HEK293 (cell line): Measurements from ENCODE around the gene HOXA6.

Source experiments
- CTCF ChIA-PET: fragments of 350-600 bp; formaldehyde crosslinking; extraction: SDS; loops from one replicate; lab custom pipeline; 2021; ENCODE audit warnings: antibody characterized with exemption; lab: Yijun Ruan, JAX
- POLR2A ChIA-PET: fragments of 300-600 bp; formaldehyde crosslinking; extraction: SDS; loops from one replicate; lab custom pipeline; 2020; ENCODE audit warnings: antibody characterized with exemption, inconsistent platforms; lab: Yijun Ruan, JAX
- H3K27ac ChIP-seq: fragments of 200-500 bp; sonication (Bioruptor generic); 2 replicates; pipeline ENCODE4 v1.5.1; 2014; ENCODE audit warnings: low read depth, low read length, control low read depth, inconsistent platforms; ENCODE audit errors: extremely low read depth
- H3K36me3 ChIP-seq, 2 experiments: fragments of 200-500 bp in 1 of 2; sonication (Bioruptor generic) in 1 of 2; 1 replicate in 1 of 2; 2 replicates in 1 of 2; pipeline ENCODE4 v1.5.1; 2014 to 2017; ENCODE audit warnings: inconsistent platforms in 2 of 2, low read length in 2 of 2; ENCODE audit not compliant: control insufficient read depth in 2 of 2, insufficient read depth in 1 of 2
- H3K4me1 ChIP-seq: fragments of 200-500 bp; sonication (Bioruptor generic); 2 replicates; pipeline ENCODE4 v1.5.1; 2014; ENCODE audit warnings: mild to moderate bottlenecking, low read length, inconsistent platforms; ENCODE audit not compliant: control insufficient read depth, insufficient read depth
- H3K4me3 ChIP-seq: 2 replicates; pipeline ENCODE4 v1.5.1; 2011; ENCODE audit warnings: low read depth, mild to moderate bottlenecking, control low read depth, low read length, moderate library complexity
- H3K9me3 ChIP-seq: fragments of 200-500 bp; sonication (Bioruptor generic); 2 replicates; pipeline ENCODE4 v1.5.1; 2014; ENCODE audit warnings: low read depth, low read length, inconsistent platforms; ENCODE audit not compliant: control insufficient read depth, insufficient read depth
- BCL11B ChIP-seq: fragments of 450-650 bp; formaldehyde crosslinking; IDR thresholded peaks from 2 replicates; pipeline ENCODE4 v1.5.1; 2016; ENCODE audit warnings: low read depth, missing biosample characterization, missing genetic modification characterization
- IKZF3 ChIP-seq: fragments of 450-650 bp; IDR thresholded peaks from 2 replicates; pipeline ENCODE4 v1.5.0; 2018; ENCODE audit warnings: missing biosample characterization, mild to moderate bottlenecking, missing genetic modification characterization, moderate library complexity
- KLF7 ChIP-seq: fragments of 450-650 bp; formaldehyde crosslinking; IDR thresholded peaks from 2 replicates; pipeline ENCODE4 v1.5.1; 2016; ENCODE audit warnings: missing biosample characterization, missing genetic modification characterization, borderline replicate concordance
- PRDM1 ChIP-seq: fragments of 450-650 bp; formaldehyde crosslinking; IDR thresholded peaks from 2 replicates; pipeline ENCODE4; 2016; ENCODE audit warnings: missing biosample characterization, missing genetic modification characterization
- ZFP41 ChIP-seq: fragments of 450-650 bp; formaldehyde crosslinking; IDR thresholded peaks from 2 replicates; pipeline ENCODE4 v1.5.1; 2016; ENCODE audit warnings: missing biosample characterization, missing genetic modification characterization, borderline replicate concordance
- ZNF138 ChIP-seq: fragments of 450-650 bp; formaldehyde crosslinking; IDR thresholded peaks from 2 replicates; pipeline ENCODE4 v1.5.1; 2016; ENCODE audit warnings: missing biosample characterization, missing genetic modification characterization, borderline replicate concordance
- ZNF223 ChIP-seq: fragments of 450-650 bp; formaldehyde crosslinking; IDR thresholded peaks from 2 replicates; pipeline ENCODE4 v1.5.1; 2016; ENCODE audit warnings: missing biosample characterization, missing genetic modification characterization
- ZNF335 ChIP-seq: fragments of 450-650 bp; formaldehyde crosslinking; conservative IDR thresholded peaks from 2 replicates; pipeline ENCODE4 v1.5.1; 2016; ENCODE audit warnings: missing biosample characterization, missing genetic modification characterization
- ZNF341 ChIP-seq: fragments of 450-650 bp; formaldehyde crosslinking; IDR thresholded peaks from 2 replicates; pipeline ENCODE4; 2016; ENCODE audit warnings: low read depth, missing biosample characterization, missing genetic modification characterization
- ZNF366 ChIP-seq: fragments of 450-650 bp; formaldehyde crosslinking; conservative IDR thresholded peaks from 2 replicates; pipeline ENCODE4 v1.5.1; 2016; ENCODE audit warnings: missing biosample characterization, missing genetic modification characterization
- ZNF423 ChIP-seq: fragments of 450-650 bp; formaldehyde crosslinking; IDR thresholded peaks from 2 replicates; pipeline ENCODE4 v1.5.1; 2016; ENCODE audit warnings: missing biosample characterization, missing genetic modification characterization
- ZNF426 ChIP-seq: fragments of 450-650 bp; formaldehyde crosslinking; IDR thresholded peaks from 2 replicates; pipeline ENCODE4 v1.5.1; 2017; ENCODE audit warnings: missing biosample characterization, missing genetic modification characterization, mild to moderate bottlenecking, inconsistent platforms, moderate library complexity
- ZNF501 ChIP-seq: fragments of 450-650 bp; formaldehyde crosslinking; IDR thresholded peaks from 2 replicates; pipeline ENCODE4 v1.5.1; 2016; ENCODE audit warnings: missing biosample characterization, missing genetic modification characterization
- ZNF555 ChIP-seq: fragments of 450-650 bp; formaldehyde crosslinking; conservative IDR thresholded peaks from 2 replicates; pipeline ENCODE4 v1.5.1; 2017; ENCODE audit warnings: missing biosample characterization, mild to moderate bottlenecking, missing genetic modification characterization, inconsistent platforms
- ZNF596 ChIP-seq: fragments of 450-650 bp; IDR thresholded peaks from 2 replicates; pipeline ENCODE4 v1.5.0; 2018; ENCODE audit warnings: missing biosample characterization, mild to moderate bottlenecking, missing genetic modification characterization, moderate library complexity
- ZNF707 ChIP-seq: fragments of 450-650 bp; formaldehyde crosslinking; IDR thresholded peaks from 2 replicates; pipeline ENCODE4 v1.5.1; 2016; ENCODE audit warnings: missing biosample characterization, missing genetic modification characterization
- ZNF791 ChIP-seq: fragments of 450-650 bp; formaldehyde crosslinking; IDR thresholded peaks from 2 replicates; pipeline ENCODE4 v1.5.1; 2016; ENCODE audit warnings: missing biosample characterization, missing genetic modification characterization
- ZSCAN23 ChIP-seq: fragments of 450-650 bp; formaldehyde crosslinking; IDR thresholded peaks from 2 replicates; pipeline ENCODE4 v1.5.1; 2016; ENCODE audit warnings: missing biosample characterization, missing genetic modification characterization
- TF ChIP-seq, protein P1 (sequence below): fragments of 450-650 bp; formaldehyde crosslinking; IDR thresholded peaks from 2 replicates; pipeline ENCODE4 v1.5.0; 2017; ENCODE audit warnings: missing biosample characterization, missing genetic modification characterization, borderline replicate concordance
- TF ChIP-seq, protein P2 (sequence below): fragments of 450-650 bp; formaldehyde crosslinking; IDR thresholded peaks from 2 replicates; pipeline ENCODE4 v1.5.1; 2016; ENCODE audit warnings: missing biosample characterization, missing genetic modification characterization
- TF ChIP-seq, protein P3 (sequence below): fragments of 450-650 bp; formaldehyde crosslinking; IDR thresholded peaks from 2 replicates; pipeline ENCODE4 v1.5.1; 2017; ENCODE audit warnings: missing biosample characterization, missing genetic modification characterization

HOXA6 gene

DNA sequence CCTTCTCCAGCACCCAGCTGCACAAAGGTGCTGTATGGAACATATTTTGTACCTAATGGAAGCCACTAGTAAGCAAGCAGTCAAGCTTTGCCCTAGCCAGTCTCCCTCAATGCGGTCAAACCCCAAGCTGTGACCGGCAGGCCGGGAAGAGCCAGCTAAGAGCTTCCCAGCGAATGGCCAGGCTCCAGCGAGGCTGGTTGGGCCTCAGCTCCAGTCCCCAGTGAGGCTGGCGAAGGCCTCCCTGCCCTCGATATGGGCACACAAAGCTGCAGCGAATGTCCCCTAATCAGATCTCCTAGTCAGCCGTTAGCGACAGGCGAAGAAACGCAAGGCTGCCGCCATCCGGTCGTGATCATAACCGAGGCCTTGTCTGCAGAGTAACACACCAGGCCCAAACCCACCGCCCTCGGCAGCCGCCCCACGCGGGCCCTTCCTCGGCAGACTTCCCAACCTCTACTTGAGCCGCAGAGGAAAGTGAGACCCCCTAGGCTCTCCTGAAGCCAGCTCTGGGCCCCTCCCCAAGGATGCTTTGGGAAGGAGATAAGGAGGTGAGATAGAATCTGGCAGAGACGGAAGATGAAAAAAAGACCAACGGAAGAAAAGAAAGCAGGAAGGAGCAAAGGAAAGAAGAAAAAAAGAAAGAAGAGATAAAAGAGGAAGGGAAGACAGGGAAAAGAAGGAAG, 20.8 kb upstream of the HOXA6 start (continued):
- TF ChIP-seq IKZF3 (no peak), ZNF138 (tag by site-specific recombination) (no peak), KLF7 (tag by site-specific recombination) (0 out of 2 replicates have a peak, but pooled peaks have one; percentile 9), ZNF341 (tag by site-specific recombination) (peak; percentile 55; the same call in 1 of the 2 replicates), BCL11B (tag by site-specific recombination) (no peak), ZNF335 (tag by site-specific recombination) (0 out of 2 replicates have a peak, but pooled peaks have one; percentile 32), ZFP41 (tag by site-specific recombination) (no peak), ZNF707 (tag by site-specific recombination) (no peak), ZNF423 (tag by site-specific recombination) (no peak), ZNF596 (tag by site-specific recombination) (no peak), ZSCAN23 (tag by site-specific recombination) (peak; percentile 18; the same call in 1 of the 2 replicates), ZNF366 (tag by site-specific recombination) (peak; percentile 99), ZNF426 (tag by site-specific recombination) (peak; percentile 13; the same call in 1 of the 2 replicates), ZNF223 (tag by site-specific recombination) (no peak), ZNF501 (tag by site-specific recombination) (no peak)
- TF ChIP-seq, protein P1, sequence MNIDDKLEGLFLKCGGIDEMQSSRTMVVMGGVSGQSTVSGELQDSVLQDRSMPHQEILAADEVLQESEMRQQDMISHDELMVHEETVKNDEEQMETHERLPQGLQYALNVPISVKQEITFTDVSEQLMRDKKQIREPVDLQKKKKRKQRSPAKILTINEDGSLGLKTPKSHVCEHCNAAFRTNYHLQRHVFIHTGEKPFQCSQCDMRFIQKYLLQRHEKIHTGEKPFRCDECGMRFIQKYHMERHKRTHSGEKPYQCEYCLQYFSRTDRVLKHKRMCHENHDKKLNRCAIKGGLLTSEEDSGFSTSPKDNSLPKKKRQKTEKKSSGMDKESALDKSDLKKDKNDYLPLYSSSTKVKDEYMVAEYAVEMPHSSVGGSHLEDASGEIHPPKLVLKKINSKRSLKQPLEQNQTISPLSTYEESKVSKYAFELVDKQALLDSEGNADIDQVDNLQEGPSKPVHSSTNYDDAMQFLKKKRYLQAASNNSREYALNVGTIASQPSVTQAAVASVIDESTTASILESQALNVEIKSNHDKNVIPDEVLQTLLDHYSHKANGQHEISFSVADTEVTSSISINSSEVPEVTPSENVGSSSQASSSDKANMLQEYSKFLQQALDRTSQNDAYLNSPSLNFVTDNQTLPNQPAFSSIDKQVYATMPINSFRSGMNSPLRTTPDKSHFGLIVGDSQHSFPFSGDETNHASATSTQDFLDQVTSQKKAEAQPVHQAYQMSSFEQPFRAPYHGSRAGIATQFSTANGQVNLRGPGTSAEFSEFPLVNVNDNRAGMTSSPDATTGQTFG (tag by site-specific recombination): no peak
- TF ChIP-seq, protein P2, sequence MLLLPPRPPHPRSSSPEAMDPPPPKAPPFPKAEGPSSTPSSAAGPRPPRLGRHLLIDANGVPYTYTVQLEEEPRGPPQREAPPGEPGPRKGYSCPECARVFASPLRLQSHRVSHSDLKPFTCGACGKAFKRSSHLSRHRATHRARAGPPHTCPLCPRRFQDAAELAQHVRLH (tag by site-specific recombination): 0 out of 2 replicates have a peak, but pooled peaks have one; percentile 11

DNA sequence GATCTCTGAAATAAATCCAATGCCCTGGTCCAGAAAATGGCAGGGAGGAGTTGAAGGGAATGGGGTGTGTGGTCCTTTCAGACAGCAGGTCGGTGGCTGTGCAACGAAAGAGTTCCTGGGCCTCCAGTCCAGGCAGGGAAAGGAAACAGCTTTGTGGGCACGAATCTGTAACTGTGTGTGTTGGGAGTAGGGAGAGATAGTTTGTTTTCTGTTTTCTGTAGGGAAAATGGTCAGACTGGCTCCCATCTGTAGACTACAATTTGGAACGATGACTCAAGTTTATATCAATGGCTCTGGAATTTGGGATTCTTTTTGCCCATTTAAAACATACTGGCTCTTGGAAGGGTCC, 20.3 kb upstream of the HOXA6 start:
- CTCF ChIA-PET: interaction anchor here (0.6 to 1.6 kb wide), 6 partner anchors 15 to 1312 kb away, joined by 3 to 5 read pairs (median 4); no protein-coding TSS in a partner anchor
- Histone ChIP-seq H3K4me1 (peaks cover 7% of the 10 kb centered on the region; the same call in 1 of the 2 replicates), H3K27ac (peak overlapping the region; percentile 100), H3K9me3 (no peaks in the 10 kb centered on the region), H3K4me3 (peak overlapping the region; percentile 76), H3K36me3 (peaks cover 20 to 46% of the 10 kb centered on the region in 2 experiments)
- POLR2A ChIA-PET: interaction anchor here (1.4 to 11.2 kb wide), 8 partner anchors 11 to 1312 kb away, joined by 4 to 237 read pairs (median 18); partner anchors contain the start of genes CBX3, HOXA11, HOXA5 and HOXA7
- TF ChIP-seq PRDM1 (tag by site-specific recombination): peak; percentile 81
- no peak for TF ChIP-seq ZNF555 (tag by site-specific recombination)
- no peak for TF ChIP-seq ZNF791 (tag by site-specific recombination)
- TF ChIP-seq, protein P3, sequence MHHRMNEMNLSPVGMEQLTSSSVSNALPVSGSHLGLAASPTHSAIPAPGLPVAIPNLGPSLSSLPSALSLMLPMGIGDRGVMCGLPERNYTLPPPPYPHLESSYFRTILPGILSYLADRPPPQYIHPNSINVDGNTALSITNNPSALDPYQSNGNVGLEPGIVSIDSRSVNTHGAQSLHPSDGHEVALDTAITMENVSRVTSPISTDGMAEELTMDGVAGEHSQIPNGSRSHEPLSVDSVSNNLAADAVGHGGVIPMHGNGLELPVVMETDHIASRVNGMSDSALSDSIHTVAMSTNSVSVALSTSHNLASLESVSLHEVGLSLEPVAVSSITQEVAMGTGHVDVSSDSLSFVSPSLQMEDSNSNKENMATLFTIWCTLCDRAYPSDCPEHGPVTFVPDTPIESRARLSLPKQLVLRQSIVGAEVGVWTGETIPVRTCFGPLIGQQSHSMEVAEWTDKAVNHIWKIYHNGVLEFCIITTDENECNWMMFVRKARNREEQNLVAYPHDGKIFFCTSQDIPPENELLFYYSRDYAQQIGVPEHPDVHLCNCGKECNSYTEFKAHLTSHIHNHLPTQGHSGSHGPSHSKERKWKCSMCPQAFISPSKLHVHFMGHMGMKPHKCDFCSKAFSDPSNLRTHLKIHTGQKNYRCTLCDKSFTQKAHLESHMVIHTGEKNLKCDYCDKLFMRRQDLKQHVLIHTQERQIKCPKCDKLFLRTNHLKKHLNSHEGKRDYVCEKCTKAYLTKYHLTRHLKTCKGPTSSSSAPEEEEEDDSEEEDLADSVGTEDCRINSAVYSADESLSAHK (tag by site-specific recombination): no peak
